Measurements from ENCODE around the gene FHIT. TPM values are rescaled to one million over a fixed set of nuclear protein-coding genes. Genes with fewer than 3 reads are reported as not detected.

FHIT gene
- total RNA-seq, 4 donors from 2014 or later = 0.72 to 5.2 (median 2.1) TPM

- Histone ChIP-seq H3K27me3 (no peaks in the 10 kb centered on the region), H3K4me3 (no peak overlapping the region), H3K9me3 (no peaks in the 10 kb centered on the region), H3K27ac (no peak overlapping the region), H3K36me3 (no peaks in the 10 kb centered on the region), H3K4me1 (no peaks in the 10 kb centered on the region)
- in situ Hi-C loops (cut with MboI; ENCODE audit: low sequenced_read_pairs in 4 of 4) (no loop called here), intact Hi-C loops (cut with DNase I; ENCODE audit: low total_unique reads) (no loop called here)
- ATAC-seq (no peak), DNase-seq (no peak)
- TF ChIP-seq CTCF (IDR thresholded peaks at IDR 0.05 in 4 of 5, conservative IDR thresholded peaks at IDR 0.05 in 1 of 5) = no peak
- no peak for TF ChIP-seq POLR2A (IDR thresholded peaks at IDR 0.05)
Measured at GRCh38 chr3:60085649-60086048, 1165.6 kb downstream of the FHIT start.

DNA sequence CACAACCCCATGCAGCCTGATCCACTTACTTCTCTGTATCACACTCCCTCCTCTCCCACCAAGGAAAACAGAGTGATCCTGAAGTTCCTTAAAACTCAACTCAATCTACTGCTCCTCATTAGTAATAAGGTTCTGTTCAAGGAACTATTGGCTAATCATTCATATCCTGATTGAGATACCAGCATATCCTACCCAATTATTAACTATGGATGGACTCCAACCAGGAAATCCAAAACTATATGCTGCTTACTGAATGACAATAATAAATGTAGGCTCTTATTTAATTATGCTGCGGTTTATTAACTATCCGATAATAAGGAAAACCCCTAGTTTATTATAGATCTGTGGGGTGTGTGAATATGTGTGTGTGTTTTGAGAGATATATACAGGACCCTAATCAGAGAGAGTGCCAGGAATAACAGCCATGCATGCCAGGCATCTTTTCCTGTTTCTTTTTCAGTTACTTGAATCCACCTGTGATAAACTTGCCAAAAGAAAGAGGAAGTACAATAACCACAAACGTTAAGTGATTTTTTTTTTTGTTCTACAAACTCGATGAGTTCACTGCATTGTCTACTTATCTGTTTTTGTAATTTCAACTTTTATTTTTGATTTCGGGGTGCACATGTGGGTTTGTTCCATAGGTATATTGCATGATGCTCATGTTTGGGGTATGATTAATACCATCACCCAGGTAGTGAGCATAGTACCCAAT is 1169.7 kb downstream of the FHIT start:
- Histone ChIP-seq H3K36me3 (no peaks in the 10 kb centered on the region), H3K4me1 (no peaks in the 10 kb centered on the region), H3K27me3 (no peaks in the 10 kb centered on the region), H3K4me3 (no peak overlapping the region), H3K9me3 (no peaks in the 10 kb centered on the region), H3K27ac (no peak overlapping the region)
- ATAC-seq (no peak), DNase-seq (no peak)
- intact Hi-C loops (cut with DNase I; ENCODE audit: low total_unique reads) (no loop called here), in situ Hi-C loops (cut with MboI; ENCODE audit: low sequenced_read_pairs in 4 of 4) (no loop called here)
- TF ChIP-seq CTCF (IDR thresholded peaks at IDR 0.05 in 4 of 5, conservative IDR thresholded peaks at IDR 0.05 in 1 of 5) (no peak), POLR2A (IDR thresholded peaks at IDR 0.05) (no peak)

DNA sequence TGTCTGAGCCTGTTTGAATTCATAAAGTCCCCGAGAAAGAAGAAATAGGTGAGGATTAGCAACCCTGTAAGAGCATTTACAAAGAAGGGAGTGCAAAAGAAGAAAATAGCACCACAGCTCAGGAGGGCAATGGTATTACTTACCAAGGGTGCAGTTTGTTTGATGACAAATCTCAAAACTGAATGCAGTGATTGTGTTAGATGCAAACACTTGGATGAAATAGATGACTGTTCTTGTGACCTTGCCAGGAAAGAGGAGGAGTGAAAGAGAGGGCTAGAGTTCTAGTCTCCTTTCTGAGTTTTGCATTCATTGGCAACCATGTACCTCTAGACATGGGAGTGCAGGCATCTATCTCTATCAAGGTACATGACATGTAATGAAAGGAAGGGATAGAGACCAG is 1170.6 kb downstream of the FHIT start:
- no peaks in the 10 kb centered on the region for H3K9me3 ChIP-seq
- intact Hi-C loops (cut with DNase I; ENCODE audit: low total_unique reads) = no loop called here
- H3K27ac ChIP-seq = no peak overlapping the region
- ATAC-seq = no peak
- in situ Hi-C loops (cut with MboI; ENCODE audit: low sequenced_read_pairs in 4 of 4) = no loop called here
- no peaks in the 10 kb centered on the region for H3K27me3 ChIP-seq
- H3K4me3 ChIP-seq = no peak overlapping the region
- no peaks in the 10 kb centered on the region for H3K36me3 ChIP-seq
- DNase-seq = no peak
- H3K4me1 ChIP-seq = no peaks in the 10 kb centered on the region
- no peak for TF ChIP-seq CTCF (IDR thresholded peaks at IDR 0.05 in 4 of 5, conservative IDR thresholded peaks at IDR 0.05 in 1 of 5)
- TF ChIP-seq POLR2A (IDR thresholded peaks at IDR 0.05) = no peak

DNA sequence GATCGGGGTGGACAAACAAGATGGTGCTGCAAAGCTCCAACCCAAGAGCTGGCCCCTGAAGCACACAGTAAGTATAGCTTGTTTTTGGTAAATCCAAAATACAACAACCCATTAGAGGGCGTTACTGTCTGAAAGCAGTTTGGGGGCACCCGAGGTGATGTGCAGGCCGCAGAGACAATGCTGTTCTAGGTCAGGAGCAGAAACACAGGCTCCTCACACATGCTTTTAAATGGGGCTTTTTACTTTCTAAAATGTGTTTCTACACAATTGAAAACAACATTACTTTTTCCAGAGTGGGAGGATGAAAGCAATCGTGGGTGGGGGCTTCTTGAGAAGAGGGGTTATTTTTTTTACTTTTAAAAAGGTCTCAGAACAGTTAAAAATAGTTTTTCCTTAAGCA is 1172.2 kb downstream of the FHIT start:
- TF ChIP-seq CTCF (IDR thresholded peaks at IDR 0.05 in 4 of 5, conservative IDR thresholded peaks at IDR 0.05 in 1 of 5) = no peak
- no peak for TF ChIP-seq POLR2A (IDR thresholded peaks at IDR 0.05)
- Histone ChIP-seq H3K27ac (no peak overlapping the region), H3K4me1 (no peaks in the 10 kb centered on the region), H3K4me3 (no peak overlapping the region), H3K27me3 (no peaks in the 10 kb centered on the region), H3K9me3 (no peaks in the 10 kb centered on the region), H3K36me3 (no peaks in the 10 kb centered on the region)
- intact Hi-C loops (cut with DNase I; ENCODE audit: low total_unique reads) = no loop called here
- in situ Hi-C loops (cut with MboI; ENCODE audit: low sequenced_read_pairs in 4 of 4) = no loop called here
- DNase-seq (no peak), ATAC-seq (no peak)

DNA sequence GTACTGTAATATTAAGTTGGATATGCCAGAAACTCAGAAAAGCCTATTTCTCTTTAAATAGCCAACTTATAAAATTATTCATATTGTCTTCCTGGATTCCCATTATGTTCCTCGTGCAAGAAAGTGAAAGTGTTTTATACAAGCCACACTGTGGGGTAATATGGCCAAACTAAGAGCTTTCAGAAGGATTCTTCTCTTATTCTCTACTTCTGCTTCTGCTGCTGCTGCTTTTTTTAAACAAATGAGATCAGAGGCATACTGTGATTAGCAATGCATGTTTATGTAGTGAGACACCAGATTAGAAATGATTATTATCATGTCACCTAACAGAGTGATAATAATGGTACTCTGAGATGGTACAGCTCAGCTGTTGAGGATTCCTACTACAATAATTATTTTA is 1174.9 kb downstream of the FHIT start:
- TF ChIP-seq CTCF (IDR thresholded peaks at IDR 0.05 in 4 of 5, conservative IDR thresholded peaks at IDR 0.05 in 1 of 5) (no peak), POLR2A (IDR thresholded peaks at IDR 0.05) (no peak)
- H3K27me3 ChIP-seq = no peaks in the 10 kb centered on the region
- no peak for ATAC-seq
- H3K4me1 ChIP-seq = no peaks in the 10 kb centered on the region
- H3K36me3 ChIP-seq = no peaks in the 10 kb centered on the region
- no peaks in the 10 kb centered on the region for H3K9me3 ChIP-seq
- no peak overlapping the region for H3K27ac ChIP-seq
- DNase-seq = no peak
- in situ Hi-C loops (cut with MboI; ENCODE audit: low sequenced_read_pairs in 4 of 4) (no loop called here), intact Hi-C loops (cut with DNase I; ENCODE audit: low total_unique reads) (no loop called here)
- no peak overlapping the region for H3K4me3 ChIP-seq
